ENCODE data around the gene DHRS3.

Gene DHRS3

GRCh38 chr1:12615865-12616708 is 1.9 kb downstream of the DHRS3 start:
- peak; percentile 73 to 88 (median 88) for DNase-seq

DNA sequence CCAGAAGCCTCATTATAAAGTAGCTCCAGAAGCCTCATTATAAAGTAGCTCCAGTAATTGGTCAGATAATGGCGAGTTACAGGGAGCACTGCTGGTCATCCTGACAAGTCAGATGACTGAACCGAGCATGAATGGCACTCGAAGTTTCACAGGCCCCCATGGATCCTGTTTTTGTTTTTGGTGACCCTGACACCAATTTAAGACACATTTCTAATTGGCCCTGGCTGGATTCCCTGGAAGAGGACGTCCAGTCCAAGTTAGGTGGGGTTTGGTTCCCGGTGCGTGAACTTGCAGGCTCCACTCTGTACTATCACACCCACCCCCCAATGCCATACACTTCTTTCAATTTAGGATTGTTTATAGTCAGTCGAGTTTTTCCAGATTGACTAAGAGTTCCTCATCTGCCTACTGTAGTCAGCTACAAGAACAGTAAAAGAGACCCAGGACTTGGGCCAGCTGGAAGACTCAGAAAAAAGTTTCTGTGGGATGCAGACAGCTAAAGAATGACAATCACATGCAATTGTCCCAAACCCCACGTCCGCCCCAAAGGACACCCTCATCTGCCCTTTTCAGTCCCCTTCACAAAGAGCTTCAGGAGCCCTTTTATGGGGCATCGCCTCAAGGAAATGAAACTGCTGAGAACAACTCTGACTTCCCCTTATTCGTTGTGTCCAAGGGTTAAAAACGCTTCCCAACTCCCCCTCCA is 2.7 kb downstream of the DHRS3 start:
- DNase-seq: peak; percentile 69 to 86 (median 80)

- peak in 1 of 4 experiments; percentile 24 for DNase-seq
Observed at GRCh38 chr1:12614402-12615158, 3.4 kb downstream of the DHRS3 start.

GRCh38 chr1:12613180-12613579 is 4.8 kb downstream of the DHRS3 start:
- DNase-seq: no peak

GRCh38 chr1:12610941-12611340 is 7.1 kb downstream of the DHRS3 start:
- no peak for DNase-seq

DNA sequence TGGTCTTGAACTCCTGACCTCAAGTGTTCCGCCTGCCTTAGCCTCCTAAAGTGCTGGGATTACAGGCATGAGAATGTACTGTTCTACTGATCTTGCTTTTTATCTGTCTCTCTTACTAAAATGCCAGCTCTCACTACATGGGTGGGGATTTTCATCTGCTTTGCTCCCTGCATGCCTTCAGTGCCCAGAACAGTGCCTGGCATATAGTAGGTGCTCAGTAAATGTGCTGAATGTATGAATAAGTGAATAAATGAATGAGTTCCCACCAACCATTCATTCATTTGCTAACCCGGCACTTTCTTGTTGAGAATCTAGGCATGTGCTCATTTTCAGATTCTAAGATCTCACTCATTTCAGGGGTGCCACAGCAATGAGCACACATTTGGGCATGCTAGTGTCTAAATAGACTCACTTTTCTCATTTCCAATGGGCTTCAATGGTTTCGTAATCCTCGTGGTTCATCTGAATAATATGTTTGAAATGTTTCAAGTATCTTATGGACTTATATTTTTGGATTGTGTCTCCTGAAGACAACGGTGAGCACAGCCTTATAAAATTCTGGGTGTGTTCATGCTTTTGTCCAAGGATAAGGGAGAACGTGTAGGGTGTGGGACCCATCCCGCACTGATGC is 7.6 kb downstream of the DHRS3 start:
- DNase-seq: no peak

- DNase-seq: no peak
Observed at GRCh38 chr1:12609469-12610003, 8.5 kb downstream of the DHRS3 start.

DNA sequence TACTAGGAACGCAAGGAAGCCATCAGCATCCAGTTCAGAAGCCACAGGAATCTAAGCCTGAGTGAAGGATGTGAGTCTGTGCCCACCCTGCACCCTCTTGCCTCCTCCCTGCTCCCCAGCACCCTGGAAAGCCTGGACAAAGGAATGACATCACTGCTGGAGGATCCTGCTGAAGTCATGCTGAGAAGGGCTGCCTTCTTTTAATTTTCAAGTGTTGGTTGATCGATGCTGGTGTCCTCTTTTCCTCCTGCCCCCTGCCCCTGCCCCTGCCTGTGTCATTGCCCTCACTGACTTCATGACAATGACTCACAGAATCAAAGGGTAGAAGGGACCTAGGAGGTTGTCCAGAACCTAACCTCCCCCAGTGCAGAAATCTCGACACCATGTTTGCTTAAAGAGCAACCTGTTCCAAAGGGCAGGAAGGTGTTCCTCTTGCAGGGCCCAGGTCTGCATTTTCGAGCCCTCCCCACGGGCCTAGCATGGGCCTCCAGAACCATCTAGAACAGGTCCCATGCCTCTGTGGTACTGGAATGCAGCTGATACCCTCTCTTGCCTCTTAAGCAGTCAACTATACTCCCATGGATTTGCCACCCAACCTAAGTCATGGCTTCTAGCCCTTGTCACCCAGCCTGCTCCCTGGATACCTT is 9.6 kb downstream of the DHRS3 start:
- no peak for DNase-seq

DNA sequence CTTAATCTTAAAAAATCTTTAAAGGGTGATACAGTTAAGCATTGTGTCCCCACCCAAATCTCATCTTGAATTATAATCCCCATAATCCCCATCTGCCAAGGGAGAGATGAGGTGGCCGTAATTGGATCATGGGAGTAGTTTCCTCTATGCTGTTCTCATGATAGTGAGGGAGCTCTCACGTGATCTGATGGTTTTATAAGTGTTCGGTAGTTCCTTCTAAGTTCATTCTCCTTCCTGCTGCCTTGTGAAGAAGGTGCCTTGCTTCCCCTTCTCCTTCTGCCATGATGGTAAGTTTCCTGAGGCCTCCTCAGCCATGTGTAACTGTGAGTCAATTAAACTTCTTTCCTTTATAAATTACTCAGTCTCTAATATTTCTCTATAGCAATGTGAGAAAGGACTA is 10.7 kb downstream of the DHRS3 start:
- DNase-seq: peak in 2 of 4 experiments; percentile 34 to 52

DNA sequence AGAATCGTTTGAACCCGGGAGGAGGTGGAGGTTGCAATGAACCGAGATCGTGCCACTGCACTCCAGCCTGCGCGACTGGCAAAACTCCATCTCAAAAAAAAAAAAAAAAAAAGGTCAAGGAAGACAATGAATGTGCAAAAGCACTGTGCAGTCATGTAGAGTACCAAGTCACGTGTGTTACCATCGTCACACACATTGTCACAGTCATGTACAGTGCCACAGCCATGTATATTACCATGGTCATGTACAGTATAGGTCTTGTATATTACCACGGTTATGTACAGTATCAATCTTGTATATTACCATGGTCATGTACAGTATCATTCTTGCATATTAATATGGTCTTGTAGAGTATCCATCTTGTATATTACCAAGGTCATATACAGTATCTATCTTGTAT is 13.0 kb downstream of the DHRS3 start:
- DNase-seq: no peak

- peak; percentile 79 to 91 (median 84) for DNase-seq
Observed at GRCh38 chr1:12604114-12604874, 13.7 kb downstream of the DHRS3 start.

DNA sequence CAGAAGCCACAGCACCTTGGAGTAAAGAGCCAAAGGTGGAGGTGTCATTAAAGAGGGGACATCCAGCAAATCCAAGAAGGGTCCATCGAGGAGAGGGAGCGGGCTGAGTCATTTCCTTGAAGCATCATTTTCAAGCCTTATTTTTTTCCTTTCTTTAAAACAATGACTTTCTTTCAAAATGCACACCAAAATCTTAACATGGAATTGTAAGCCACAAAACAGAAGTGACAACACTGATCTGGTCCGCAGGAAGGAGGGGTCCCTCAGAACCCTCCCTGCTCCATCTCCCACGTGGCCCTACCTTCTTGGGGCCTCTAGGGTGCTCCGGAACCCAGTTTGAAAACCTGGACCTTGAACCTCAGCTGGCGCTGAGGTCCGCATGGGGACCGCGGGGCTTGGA is 14.8 kb downstream of the DHRS3 start:
- DNase-seq: no peak

GRCh38 chr1:12602659-12603024 is 15.4 kb downstream of the DHRS3 start:
- DNase-seq: no peak

DNA sequence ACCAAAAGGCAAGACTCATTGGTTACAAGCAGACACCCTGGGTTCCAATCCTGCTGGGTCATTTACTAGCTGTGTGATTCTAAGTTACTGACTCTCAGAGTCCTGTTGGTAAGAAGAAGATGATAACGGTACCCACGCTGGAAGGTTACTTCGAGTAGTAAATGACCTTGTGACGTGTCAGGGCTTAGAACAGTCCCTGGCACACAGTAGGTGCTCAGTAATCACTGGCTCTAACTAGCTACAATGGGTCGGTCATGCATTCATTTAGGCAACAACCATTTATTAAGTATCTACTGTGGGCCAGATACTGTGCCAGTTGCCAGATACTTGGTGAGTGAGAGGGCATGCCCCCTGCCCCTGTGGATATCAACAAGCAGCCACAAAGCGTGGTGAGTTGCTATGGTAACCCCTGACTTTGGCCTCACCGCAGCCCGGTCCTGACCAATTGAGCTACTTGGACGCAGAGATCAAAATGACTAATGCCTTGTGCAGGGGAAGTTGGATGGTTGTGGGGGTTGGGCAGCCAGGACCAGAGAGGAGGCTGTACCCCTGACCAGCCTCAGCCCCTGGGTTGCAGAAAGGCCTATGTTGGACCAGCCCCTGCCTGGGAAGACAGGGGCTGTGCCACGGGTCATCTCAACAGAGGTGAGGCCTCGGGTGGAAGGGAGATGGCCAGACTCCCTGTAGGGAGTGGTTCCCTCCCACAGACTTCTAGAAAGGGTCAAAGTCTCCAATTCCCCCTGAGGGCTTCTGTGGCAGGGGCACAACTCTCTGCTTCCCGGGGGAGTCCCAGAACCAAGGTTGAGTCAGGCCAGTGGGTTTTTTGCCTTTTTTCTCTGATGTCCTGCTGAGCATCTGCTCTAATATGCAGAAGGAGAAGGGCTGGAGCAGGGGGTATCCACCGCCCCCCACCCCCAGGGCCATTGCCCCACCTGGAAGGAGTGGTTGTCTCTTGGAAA is 16.0 kb downstream of the DHRS3 start:
- peak; percentile 66 to 88 (median 78) for DNase-seq

GRCh38 chr1:12600880-12601633 is 17.0 kb downstream of the DHRS3 start:
- peak in 3 of 4 experiments; percentile 18 to 54 (median 26) for DNase-seq

DNA sequence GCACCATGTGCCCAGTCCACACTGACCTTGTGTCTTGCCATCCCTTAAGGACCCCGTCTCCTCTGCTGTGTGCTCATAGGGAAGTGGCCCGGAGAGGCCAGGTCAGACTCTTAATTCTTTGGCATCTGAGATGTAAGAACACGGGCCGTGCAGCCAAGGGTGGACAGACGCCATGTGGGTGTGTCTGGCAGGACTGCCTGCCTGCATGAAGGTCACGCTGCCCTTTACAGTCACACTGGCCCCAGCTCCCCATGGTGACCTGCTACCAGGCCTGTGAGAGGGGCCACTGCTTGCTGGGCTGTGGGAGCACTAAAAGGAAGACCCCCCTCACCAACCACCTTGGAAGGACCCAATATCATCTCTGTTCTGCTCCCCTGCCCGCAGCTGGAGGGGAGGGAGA is 17.7 kb downstream of the DHRS3 start:
- no peak for DNase-seq

GRCh38 chr1:12599657-12600056 is 18.4 kb downstream of the DHRS3 start:
- no peak for DNase-seq

- no peak for DNase-seq
Observed at GRCh38 chr1:12598974-12599373, 19.0 kb downstream of the DHRS3 start.

DNA sequence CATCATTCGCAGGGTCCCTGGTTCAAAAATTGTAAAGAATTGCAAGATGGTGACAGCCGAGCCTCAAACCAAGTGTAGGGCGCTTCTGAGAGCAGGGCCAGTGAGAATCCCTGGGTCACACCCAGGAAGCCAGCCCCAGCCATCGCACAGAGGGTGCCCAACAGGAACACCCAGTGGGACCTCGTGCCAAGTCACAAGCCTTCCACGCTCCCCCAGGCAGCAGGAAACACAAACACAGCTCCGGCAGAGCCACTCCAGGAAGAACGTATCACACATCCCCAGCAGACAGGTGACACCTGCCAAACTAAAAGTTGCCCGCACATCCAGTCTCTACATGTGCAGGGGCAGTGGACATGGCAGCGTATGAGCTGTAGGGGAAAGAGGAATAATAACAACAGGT is 20.2 kb downstream of the DHRS3 start:
- DNase-seq: peak; percentile 55 to 79 (median 67)
